Measurements from ENCODE around the gene TTC9. TPM values are rescaled to one million over a fixed set of nuclear protein-coding genes. Genes with fewer than 3 reads are reported as not detected.
A peak's percentile ranks its signal among the peaks of the same experiment; 100 is the strongest.

The TTC9 gene
- total RNA-seq, 1 experiment from 2014 or later, result 26.2 TPM

DNA sequence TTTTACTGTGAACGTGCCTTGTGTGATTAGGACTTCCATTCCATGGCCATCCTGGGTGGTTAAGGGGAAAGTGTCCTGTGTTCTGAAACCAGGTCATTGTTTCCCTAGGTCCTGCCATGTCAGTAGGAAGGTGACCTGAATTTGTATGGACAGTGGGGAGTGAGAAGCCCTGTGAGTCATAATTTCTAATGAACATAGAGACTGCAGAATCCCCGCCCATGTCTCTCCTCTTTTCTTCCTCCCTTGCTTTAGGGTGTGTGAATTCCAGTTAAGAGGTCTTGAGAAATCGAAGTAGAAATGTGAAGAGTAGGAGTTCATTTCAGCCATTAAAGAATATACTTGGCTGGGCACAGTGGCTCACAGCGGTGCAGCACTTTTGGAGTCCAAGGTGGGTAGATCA, 8.1 kb downstream of the TTC9 start (continued):
- TF ChIP-seq EMX1 (CRISPR knock-in tag; IDR thresholded peaks at IDR 0.05) (no peak), SMAD4 (CRISPR knock-in tag; IDR thresholded peaks at IDR 0.05) (no peak)
- TF ChIP-seq, protein P1, sequence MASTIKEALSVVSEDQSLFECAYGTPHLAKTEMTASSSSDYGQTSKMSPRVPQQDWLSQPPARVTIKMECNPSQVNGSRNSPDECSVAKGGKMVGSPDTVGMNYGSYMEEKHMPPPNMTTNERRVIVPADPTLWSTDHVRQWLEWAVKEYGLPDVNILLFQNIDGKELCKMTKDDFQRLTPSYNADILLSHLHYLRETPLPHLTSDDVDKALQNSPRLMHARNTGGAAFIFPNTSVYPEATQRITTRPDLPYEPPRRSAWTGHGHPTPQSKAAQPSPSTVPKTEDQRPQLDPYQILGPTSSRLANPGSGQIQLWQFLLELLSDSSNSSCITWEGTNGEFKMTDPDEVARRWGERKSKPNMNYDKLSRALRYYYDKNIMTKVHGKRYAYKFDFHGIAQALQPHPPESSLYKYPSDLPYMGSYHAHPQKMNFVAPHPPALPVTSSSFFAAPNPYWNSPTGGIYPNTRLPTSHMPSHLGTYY (CRISPR knock-in tag; IDR thresholded peaks at IDR 0.05), result no peak

DNA sequence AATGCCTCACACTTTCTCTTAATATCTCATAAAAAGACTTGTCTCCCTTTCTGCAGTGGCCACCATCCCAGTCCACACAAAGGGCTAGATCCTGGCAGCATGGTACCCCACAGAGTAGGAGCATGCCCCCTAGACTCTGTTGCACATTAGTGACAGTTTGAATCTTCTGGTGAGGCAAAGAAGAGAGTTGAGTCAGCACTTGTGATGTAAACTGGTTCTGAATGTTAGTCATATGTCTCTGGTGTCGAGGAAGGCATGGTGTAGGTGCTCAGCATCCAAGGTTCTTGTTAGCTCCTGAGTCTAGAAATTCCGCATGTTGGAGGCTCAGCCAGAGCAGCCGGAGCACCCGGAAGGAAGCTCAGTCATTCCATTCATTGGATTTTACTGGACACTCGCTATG, 9.8 kb downstream of the TTC9 start:
- no peaks in the 10 kb centered on the region for H3K9me3 Mint-ChIP-seq
- H3K4me1 Mint-ChIP-seq, result peaks cover 89% of the 10 kb centered on the region
- ChIA-PET CTCF (no interaction called here), POLR2A (interaction anchor here (0.8 kb wide), 1 partner anchor 1273 kb away, joined by 4 read pairs; no protein-coding TSS in a partner anchor)
- TF ChIP-seq RELA (CRISPR knock-in tag; IDR thresholded peaks at IDR 0.05; ENCODE audit: borderline replicate concordance) (no peak), TEAD4 (CRISPR knock-in tag; IDR thresholded peaks at IDR 0.05) (no peak), NFYB (CRISPR knock-in tag; conservative IDR thresholded peaks at IDR 0.05; ENCODE audit: low read depth) (no peak), JUN (CRISPR knock-in tag; IDR thresholded peaks at IDR 0.05) (no peak)
- TF ChIP-seq, protein P2, sequence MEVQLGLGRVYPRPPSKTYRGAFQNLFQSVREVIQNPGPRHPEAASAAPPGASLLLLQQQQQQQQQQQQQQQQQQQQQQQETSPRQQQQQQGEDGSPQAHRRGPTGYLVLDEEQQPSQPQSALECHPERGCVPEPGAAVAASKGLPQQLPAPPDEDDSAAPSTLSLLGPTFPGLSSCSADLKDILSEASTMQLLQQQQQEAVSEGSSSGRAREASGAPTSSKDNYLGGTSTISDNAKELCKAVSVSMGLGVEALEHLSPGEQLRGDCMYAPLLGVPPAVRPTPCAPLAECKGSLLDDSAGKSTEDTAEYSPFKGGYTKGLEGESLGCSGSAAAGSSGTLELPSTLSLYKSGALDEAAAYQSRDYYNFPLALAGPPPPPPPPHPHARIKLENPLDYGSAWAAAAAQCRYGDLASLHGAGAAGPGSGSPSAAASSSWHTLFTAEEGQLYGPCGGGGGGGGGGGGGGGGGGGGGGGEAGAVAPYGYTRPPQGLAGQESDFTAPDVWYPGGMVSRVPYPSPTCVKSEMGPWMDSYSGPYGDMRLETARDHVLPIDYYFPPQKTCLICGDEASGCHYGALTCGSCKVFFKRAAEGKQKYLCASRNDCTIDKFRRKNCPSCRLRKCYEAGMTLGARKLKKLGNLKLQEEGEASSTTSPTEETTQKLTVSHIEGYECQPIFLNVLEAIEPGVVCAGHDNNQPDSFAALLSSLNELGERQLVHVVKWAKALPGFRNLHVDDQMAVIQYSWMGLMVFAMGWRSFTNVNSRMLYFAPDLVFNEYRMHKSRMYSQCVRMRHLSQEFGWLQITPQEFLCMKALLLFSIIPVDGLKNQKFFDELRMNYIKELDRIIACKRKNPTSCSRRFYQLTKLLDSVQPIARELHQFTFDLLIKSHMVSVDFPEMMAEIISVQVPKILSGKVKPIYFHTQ (CRISPR knock-in tag; IDR thresholded peaks at IDR 0.05), result no peak
- TF ChIP-seq, protein P1 (CRISPR knock-in tag; IDR thresholded peaks at IDR 0.05), result no peak
- TF ChIP-seq, protein P3, sequence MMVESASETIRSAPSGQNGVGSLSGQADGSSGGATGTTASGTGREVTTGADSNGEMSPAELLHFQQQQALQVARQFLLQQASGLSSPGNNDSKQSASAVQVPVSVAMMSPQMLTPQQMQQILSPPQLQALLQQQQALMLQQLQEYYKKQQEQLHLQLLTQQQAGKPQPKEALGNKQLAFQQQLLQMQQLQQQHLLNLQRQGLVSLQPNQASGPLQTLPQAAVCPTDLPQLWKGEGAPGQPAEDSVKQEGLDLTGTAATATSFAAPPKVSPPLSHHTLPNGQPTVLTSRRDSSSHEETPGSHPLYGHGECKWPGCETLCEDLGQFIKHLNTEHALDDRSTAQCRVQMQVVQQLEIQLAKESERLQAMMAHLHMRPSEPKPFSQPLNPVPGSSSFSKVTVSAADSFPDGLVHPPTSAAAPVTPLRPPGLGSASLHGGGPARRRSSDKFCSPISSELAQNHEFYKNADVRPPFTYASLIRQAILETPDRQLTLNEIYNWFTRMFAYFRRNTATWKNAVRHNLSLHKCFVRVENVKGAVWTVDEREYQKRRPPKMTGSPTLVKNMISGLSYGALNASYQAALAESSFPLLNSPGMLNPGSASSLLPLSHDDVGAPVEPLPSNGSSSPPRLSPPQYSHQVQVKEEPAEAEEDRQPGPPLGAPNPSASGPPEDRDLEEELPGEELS (CRISPR knock-in tag; IDR thresholded peaks at IDR 0.05), result no peak
- peak overlapping the region; percentile 75 for H3K27ac Mint-ChIP-seq
- no peak for DNase-seq (ENCODE audit: low spot score)
- H3K4me3 Mint-ChIP-seq, result no peak overlapping the region
- ATAC-seq, result no peak
- H3K36me3 Mint-ChIP-seq, result peaks cover 27% of the 10 kb centered on the region
- no peaks in the 10 kb centered on the region for H3K27me3 Mint-ChIP-seq (ENCODE audit: low read depth)

DNA sequence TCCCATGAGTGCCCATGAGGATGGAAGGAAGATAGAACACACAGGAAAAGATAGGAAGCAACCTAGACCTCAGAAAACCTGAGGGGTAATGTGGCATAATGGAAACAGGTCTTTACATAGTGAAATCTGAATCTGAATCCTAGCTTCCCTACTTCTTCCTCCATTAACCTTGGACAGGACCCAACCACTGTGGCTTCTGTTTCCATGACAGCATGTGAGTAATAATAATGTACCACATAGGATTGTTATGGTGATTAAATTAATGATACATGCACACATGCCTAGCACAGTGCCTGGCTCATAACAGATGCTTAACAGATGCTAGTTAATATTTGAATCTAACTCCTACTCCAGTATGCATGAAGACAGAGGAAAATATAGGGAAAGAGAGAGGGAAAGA, 11.2 kb downstream of the TTC9 start:
- ATAC-seq, result no peak
- H3K27ac Mint-ChIP-seq, result peak overlapping the region; percentile 92
- CTCF ChIA-PET, result no interaction called here

DNA sequence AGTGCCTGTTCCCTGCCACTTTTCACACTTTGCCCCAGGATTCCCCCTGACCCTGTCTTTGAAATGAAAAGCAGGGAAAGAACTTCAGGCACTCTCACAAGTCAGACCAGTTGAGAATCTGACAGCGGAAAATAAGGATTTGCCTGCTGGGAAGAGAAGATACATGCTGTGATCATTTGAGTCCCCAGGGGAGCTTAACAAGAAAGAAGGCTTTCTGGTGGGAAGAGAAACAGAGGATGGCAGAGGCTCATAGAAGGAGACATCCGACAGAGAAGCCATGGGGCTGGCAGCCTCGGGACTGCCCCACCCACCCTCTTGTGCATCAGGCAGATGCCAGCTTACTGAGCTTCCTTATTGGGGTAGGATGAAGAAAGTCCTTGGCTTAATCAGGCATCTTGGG, 11.9 kb downstream of the TTC9 start:
- ATAC-seq, result peak; percentile 4
- Mint-ChIP-seq H3K4me1 (peaks cover 89% of the 10 kb centered on the region), H3K27ac (peak overlapping the region; percentile 92), H3K27me3 (ENCODE audit: low read depth) (no peaks in the 10 kb centered on the region), H3K36me3 (peaks cover 27% of the 10 kb centered on the region), H3K9me3 (no peaks in the 10 kb centered on the region), H3K4me3 (no peak overlapping the region)
- TF ChIP-seq SP1 (CRISPR knock-in tag; conservative IDR thresholded peaks at IDR 0.05), result peak; percentile 39; the same call in 1 of the 2 replicates
- no peak for TF ChIP-seq ZNF396 (CRISPR knock-in tag; IDR thresholded peaks at IDR 0.05; ENCODE audit: borderline replicate concordance)
- TF ChIP-seq NR2C2 (CRISPR knock-in tag; IDR thresholded peaks at IDR 0.05), result no peak
- TF ChIP-seq ZNF423 (CRISPR knock-in tag; IDR thresholded peaks at IDR 0.05), result peak; percentile 87
- TF ChIP-seq, protein P4, sequence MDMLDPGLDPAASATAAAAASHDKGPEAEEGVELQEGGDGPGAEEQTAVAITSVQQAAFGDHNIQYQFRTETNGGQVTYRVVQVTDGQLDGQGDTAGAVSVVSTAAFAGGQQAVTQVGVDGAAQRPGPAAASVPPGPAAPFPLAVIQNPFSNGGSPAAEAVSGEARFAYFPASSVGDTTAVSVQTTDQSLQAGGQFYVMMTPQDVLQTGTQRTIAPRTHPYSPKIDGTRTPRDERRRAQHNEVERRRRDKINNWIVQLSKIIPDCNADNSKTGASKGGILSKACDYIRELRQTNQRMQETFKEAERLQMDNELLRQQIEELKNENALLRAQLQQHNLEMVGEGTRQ (CRISPR knock-in tag; IDR thresholded peaks at IDR 0.05), result 0 out of 2 replicates have a peak, but pooled peaks have one; percentile 6
- ChIA-PET CTCF (interaction anchor here (1.1 to 2.8 kb wide), 2 partner anchors 56 to 60 kb away, joined by 4 to 11 read pairs; no protein-coding TSS in a partner anchor), POLR2A (interaction anchor here (0.8 kb wide), 1 partner anchor 13 kb away, joined by 3 read pairs; no protein-coding TSS in a partner anchor)
- no peak for DNase-seq (ENCODE audit: low spot score)

More for the DNA sequence above, 11.2 kb downstream of the TTC9 start:
- peaks cover 27% of the 10 kb centered on the region for H3K36me3 Mint-ChIP-seq
- TF ChIP-seq, protein P5, sequence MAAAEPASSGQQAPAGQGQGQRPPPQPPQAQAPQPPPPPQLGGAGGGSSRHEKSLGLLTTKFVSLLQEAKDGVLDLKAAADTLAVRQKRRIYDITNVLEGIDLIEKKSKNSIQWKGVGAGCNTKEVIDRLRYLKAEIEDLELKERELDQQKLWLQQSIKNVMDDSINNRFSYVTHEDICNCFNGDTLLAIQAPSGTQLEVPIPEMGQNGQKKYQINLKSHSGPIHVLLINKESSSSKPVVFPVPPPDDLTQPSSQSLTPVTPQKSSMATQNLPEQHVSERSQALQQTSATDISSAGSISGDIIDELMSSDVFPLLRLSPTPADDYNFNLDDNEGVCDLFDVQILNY (CRISPR knock-in tag; IDR thresholded peaks at IDR 0.05), result no peak
- POLR2A ChIA-PET, result no interaction called here
- DNase-seq (ENCODE audit: low spot score), result no peak
- no peaks in the 10 kb centered on the region for H3K27me3 Mint-ChIP-seq (ENCODE audit: low read depth)
- peaks cover 90% of the 10 kb centered on the region for H3K4me1 Mint-ChIP-seq
- H3K9me3 Mint-ChIP-seq, result no peaks in the 10 kb centered on the region
- no peak overlapping the region for H3K4me3 Mint-ChIP-seq

Data from WTC11 (cell line).